Heart right ventricle (tissue), 16 donors: ENCODE measurements around the gene WDR18. TPM values are rescaled to one million over a fixed set of nuclear protein-coding genes. Genes with fewer than 3 reads are reported as not detected.
A peak's percentile ranks its signal among the peaks of the same experiment; 100 is the strongest.

ENCODE experiments used
- ATAC-seq, 8 donors: fragments of 200-7000 bp; cut with Tn5 transposase; one replicate each; pipeline ENCODE4 v1.9.1; 2020; ENCODE audit warnings: mild to moderate bottlenecking in 8 of 8, moderate library complexity in 8 of 8, moderate number of reproducible peaks in 1 of 8
- DNase-seq, 2 donors: peaks; one replicate each; pipeline ENCODE4 v3.0.0-alpha.2; 2020
- H3K27ac ChIP-seq, 10 donors: fragments of 200-600 bp; sonication (generic) in 2 of 10; one replicate each; pipeline versions ENCODE4 v1.5.0 to v1.8.0; 2020 to 2022; ENCODE audit warnings: mild to moderate bottlenecking in 3 of 10
- H3K27me3 ChIP-seq, 7 donors: fragments of 200-600 bp; one replicate each; pipeline ENCODE4 v1.8.0; 2021 to 2022; ENCODE audit warnings: mild to moderate bottlenecking in 2 of 7
- H3K36me3 ChIP-seq, 9 donors: fragments of 200-600 bp; sonication (generic) in 1 of 9; one replicate each; pipeline versions ENCODE4 v1.5.0 to v1.8.0; 2020 to 2022; ENCODE audit warnings: mild to moderate bottlenecking in 2 of 9
- H3K4me1 ChIP-seq, 9 donors: fragments of 200-600 bp; sonication (generic) in 1 of 9; one replicate each; pipeline versions ENCODE4 v1.5.0 to v1.8.0; 2020 to 2022; ENCODE audit warnings: mild to moderate bottlenecking in 4 of 9
- H3K4me3 ChIP-seq, 10 donors: fragments of 200-600 bp; sonication (generic) in 2 of 10; one replicate each; pipeline versions ENCODE4 v1.5.0 to v1.8.0; 2020 to 2022; ENCODE audit warnings: mild to moderate bottlenecking in 7 of 10, moderate library complexity in 2 of 10
- H3K9me3 ChIP-seq, 11 donors: fragments of 200-600 bp in 10 of 11; sonication (generic) in 2 of 11; one replicate each; pipeline versions ENCODE4 v1.5.0 to v1.8.0; 2013 to 2022; ENCODE audit warnings: mild to moderate bottlenecking in 2 of 11, control low read depth in 1 of 11, moderate library complexity in 1 of 11
- WGBS, 2 donors: extraction: QIAGEN DNeasy Blood & Tissue Kit; methylation state at CpG; one replicate each; pipeline ENCODE4 v1.1.7; 2013; ENCODE audit warnings: inconsistent platforms in 1 of 2; 5-methylcytosine and 5-hydroxymethylcytosine counted together
- intact Hi-C, 10 donors: fragments of 100-400 bp; cut with DNase I; formaldehyde crosslinking; loops; one replicate each; pipeline versions ENCODE4 v1.11.1 to v1.14.2; 2022
- polyA plus RNA-seq, 2 donors: library from polyadenylated mRNA; stranded (reverse); fragments of 200-250 nt; gene quantifications; one replicate each; pipeline ENCODE4 v1.2.3, GENCODE V29; 2013
- total RNA-seq, 10 donors: library from RNA; stranded (reverse); fragmentation: NEBNext Ultra II Directional in 3 of 10; extraction: Animal tissue kit (Norgen Biotek cat#: 25700) in 3 of 10; gene quantifications; one replicate each; pipeline versions ENCODE4 v1.2.1 to v1.2.4, GENCODE V29; 2021 to 2023
- TF ChIP-seq, protein P1 (sequence below), 9 donors: fragments of 200-600 bp; sonication (generic) in 2 of 9; IDR thresholded peaks; one replicate each; pipeline versions ENCODE4 v1.5.0 to v1.8.0; 2021 to 2022; ENCODE audit warnings: antibody characterized with exemption in 9 of 9, mild to moderate bottlenecking in 5 of 9, moderate library complexity in 1 of 9
- donor health status: Arrhythmogenic right ventricular cardiomyopathy.
- donor health status: ischemic (EF 13 %, LVEDD 7.1; RV severe dilation, severe dysfunction).
- donor health status: healthy with polysubstance abuse.
- donor health status: DM: no; HTN: yes; CAD: no.
- donor health status: DM: no; HTN: no; CAD: no.
- donor health status: ischemic (EF 25% LVEDD 6.9; RV normal size, moderate dysfunction).
- donor health status: ischemic (EF 25% LVEDD 5.7; RV mildly dilated, moderate dysfunction).
- donor health status: healthy.
- donor health status: DM: yes; HTN: yes; CAD: no.
- donor health status: Ischemic cardiomyopathy.
- donor health status: ischemic (EF 35%, LVEDD 5.7; RV mildly dilated, moderate dysfunction).
- donor health status: nonischemic (EF 11% LVEDD 7.7; RV severe dilation, severe dysfunction).
- donor health status: DM: yes; HTN: yes; CAD: no.
- donor health status: PGD.
- donor health status: ischemic (EF 29% LVEDD 5.4; RV normal size, mild dysfunction).
- donor health status: nonischemic (EF 23%, LVEDD 6.1; RV moderate dilation, normal function).

The WDR18 gene
- total and polyA plus RNA-seq, 12 donors: 17.3 to 66.4 (median 21.0) TPM

DNA sequence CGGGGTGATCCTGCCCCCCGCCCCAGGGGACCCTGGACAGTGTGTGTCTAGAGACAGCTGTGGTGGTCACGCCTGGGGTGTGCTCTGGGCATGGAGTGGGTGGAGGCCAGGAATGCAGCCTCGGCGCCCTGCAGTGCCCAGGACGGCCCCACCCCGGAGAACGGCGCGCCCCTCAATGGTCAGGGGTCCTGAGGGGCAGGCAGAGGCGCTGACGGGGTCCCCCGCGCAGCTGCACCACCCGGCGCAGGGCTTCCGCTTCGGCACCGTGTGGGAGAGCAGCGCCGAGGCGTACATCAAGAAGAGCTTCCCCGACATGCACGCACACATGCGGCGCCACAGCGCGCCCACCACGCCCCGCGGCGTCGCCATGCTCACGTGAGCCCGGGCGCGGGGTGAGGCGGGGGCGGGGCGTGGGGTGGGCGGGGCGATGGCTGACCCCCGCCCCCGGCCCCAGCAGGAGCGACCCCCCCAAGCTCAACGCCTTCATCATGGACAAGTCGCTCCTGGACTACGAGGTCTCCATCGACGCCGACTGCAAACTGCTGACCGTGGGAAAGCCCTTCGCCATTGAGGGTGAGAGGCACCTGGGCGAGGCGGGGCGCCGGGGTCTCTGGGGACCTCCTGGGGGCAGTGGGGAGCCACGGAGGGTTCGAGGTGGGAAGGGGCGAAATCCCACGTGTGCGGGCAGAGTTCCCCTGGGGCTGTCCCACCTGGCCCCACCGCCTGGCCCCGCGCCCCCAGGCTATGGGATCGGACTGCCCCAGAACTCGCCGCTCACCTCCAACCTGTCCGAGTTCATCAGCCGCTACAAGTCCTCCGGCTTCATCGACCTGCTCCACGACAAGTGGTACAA, 23.5 kb downstream of the WDR18 start:
- TF ChIP-seq, protein P1, sequence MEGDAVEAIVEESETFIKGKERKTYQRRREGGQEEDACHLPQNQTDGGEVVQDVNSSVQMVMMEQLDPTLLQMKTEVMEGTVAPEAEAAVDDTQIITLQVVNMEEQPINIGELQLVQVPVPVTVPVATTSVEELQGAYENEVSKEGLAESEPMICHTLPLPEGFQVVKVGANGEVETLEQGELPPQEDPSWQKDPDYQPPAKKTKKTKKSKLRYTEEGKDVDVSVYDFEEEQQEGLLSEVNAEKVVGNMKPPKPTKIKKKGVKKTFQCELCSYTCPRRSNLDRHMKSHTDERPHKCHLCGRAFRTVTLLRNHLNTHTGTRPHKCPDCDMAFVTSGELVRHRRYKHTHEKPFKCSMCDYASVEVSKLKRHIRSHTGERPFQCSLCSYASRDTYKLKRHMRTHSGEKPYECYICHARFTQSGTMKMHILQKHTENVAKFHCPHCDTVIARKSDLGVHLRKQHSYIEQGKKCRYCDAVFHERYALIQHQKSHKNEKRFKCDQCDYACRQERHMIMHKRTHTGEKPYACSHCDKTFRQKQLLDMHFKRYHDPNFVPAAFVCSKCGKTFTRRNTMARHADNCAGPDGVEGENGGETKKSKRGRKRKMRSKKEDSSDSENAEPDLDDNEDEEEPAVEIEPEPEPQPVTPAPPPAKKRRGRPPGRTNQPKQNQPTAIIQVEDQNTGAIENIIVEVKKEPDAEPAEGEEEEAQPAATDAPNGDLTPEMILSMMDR (IDR thresholded peaks at IDR 0.05): no peak
- Histone ChIP-seq H3K36me3 (peaks cover 0 to 39% (median 24%) of the 10 kb centered on the region in 9 donors), H3K9me3 (no peaks in the 10 kb centered on the region), H3K27ac (no peak overlapping the region), H3K27me3 (peaks cover 0 to 12% (median 1%) of the 10 kb centered on the region in 7 donors), H3K4me1 (peaks cover 0 to 8% (median 0%) of the 10 kb centered on the region in 9 donors), H3K4me3 (no peak overlapping the region)
- ATAC-seq: no peak
- DNase-seq: no peak
- WGBS, 2 donors: 96% methylated on average over 55 to 73 of the region's 73 CpGs
- intact Hi-C loops: no loop called here

DNA sequence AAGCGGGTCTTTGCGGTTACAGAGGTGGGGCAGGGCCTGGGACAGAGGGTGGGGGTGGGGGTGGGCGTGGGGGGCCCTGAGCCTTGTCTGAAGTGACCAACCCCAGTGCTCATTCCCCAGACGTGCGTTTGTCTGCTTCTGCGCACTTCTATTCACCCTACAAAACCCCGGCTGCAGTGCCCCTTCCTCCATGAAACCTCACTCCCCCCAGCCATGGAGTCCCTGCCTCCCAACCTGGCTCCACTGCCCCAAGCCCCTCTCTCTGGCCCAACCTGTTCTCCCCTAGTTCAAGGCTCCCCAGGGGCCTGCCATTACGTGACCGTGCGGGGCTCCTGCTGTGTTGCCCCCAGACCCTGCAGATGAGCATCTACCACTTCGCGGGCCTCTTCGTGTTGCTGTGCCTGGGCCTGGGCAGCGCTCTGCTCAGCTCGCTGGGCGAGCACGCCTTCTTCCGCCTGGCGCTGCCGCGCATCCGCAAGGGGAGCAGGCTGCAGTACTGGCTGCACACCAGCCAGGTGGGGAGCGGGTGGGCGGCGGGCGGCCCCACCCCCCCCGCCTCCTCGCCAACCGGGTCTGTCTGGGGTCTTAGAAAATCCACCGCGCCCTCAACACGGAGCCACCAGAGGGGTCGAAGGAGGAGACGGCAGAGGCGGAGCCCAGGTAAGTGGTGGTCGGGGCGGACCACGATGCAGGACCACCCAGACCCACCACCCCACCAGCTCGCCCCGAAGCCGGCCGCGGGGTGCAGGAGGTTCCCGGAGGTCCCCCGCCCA, 24.3 kb downstream of the WDR18 start:
- Histone ChIP-seq H3K27ac (peak overlapping the region in 1 of 10 donors; percentile 39), H3K4me3 (no peak overlapping the region), H3K36me3 (peaks cover 0 to 47% (median 32%) of the 10 kb centered on the region in 9 donors), H3K27me3 (peaks cover 0 to 4% (median 0%) of the 10 kb centered on the region in 7 donors), H3K4me1 (peaks cover 0 to 8% (median 0%) of the 10 kb centered on the region in 9 donors), H3K9me3 (no peaks in the 10 kb centered on the region)
- DNase-seq: no peak
- TF ChIP-seq, protein P1 (IDR thresholded peaks at IDR 0.05): no peak
- intact Hi-C loops: no loop called here
- ATAC-seq: no peak
- 94 to 96% methylated on average over 41 to 45 of the region's 45 CpGs for WGBS, 2 donors

DNA sequence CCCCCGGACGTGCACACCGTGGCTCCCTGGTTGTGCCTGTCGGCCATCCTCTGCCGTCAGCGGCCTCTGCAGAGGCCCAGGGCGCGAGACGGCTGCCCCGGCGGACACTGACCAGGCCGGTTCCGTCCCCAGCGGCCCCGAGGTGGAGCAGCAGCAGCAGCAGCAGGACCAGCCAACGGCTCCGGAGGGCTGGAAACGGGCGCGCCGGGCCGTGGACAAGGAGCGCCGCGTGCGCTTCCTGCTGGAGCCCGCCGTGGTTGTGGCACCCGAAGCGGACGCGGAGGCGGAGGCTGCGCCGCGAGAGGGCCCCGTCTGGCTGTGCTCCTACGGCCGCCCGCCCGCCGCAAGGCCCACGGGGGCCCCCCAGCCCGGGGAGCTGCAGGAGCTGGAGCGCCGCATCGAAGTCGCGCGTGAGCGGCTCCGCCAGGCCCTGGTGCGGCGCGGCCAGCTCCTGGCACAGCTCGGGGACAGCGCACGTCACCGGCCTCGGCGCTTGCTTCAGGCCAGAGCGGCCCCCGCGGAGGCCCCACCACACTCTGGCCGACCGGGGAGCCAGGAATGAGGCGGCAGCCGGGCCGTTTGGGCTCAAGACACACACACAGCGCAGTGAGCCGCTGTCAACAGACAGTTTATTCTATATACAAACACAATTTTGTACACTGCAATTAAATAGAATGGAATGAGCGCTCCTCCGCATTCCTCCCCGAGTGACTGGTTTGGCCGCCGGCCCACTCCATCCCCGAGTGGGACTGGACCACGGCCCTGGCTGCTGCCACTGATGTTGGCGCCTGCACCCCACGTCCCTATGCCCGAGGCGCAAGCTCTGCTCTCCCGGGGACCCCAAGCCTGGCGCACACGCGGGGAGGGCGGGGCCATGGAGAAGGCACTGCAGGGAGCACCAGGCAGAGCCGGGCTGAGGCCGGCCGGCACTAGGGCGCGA, 25.2 kb downstream of the WDR18 start:
- Histone ChIP-seq H3K9me3 (no peaks in the 10 kb centered on the region), H3K27ac (peak overlapping the region in 3 of 10 donors; percentile 15 to 52 (median 39)), H3K36me3 (peaks cover 0 to 56% (median 39%) of the 10 kb centered on the region in 9 donors), H3K4me3 (no peak overlapping the region), H3K27me3 (no peaks in the 10 kb centered on the region), H3K4me1 (peaks cover 0 to 10% (median 0%) of the 10 kb centered on the region in 9 donors)
- no peak for DNase-seq
- TF ChIP-seq, protein P1 (IDR thresholded peaks at IDR 0.05): no peak
- ATAC-seq: peak in 6 of 8 donors; percentile 1 to 53 (median 24)
- intact Hi-C loops: no loop called here
- 74 to 83% methylated on average over 85 to 92 of the region's 92 CpGs for WGBS, 2 donors
